OCI-LY3 (cell line): ENCODE data around the gene EPHB1.

Experiments
- H2AFZ ChIP-seq: fragments of 200-600, 300-600 bp; shearing (Covaris generic); 2 replicates; pipeline ENCODE4 v1.6.0; 2014; ENCODE audit warnings: antibody characterized with exemption, low read depth, low read length
- H3K27ac ChIP-seq: fragments of 200-600, 300-600 bp; sonication (generic); 2 replicates; pipeline ENCODE4 v1.5.1; 2014; ENCODE audit warnings: mild to moderate bottlenecking, low read length, moderate library complexity, mixed read lengths
- H3K27me3 ChIP-seq: fragments of 200-600, 300-600 bp; sonication (generic); 2 replicates; pipeline ENCODE4 v1.6.1; 2014; ENCODE audit warnings: low read depth, low read length, mixed read lengths
- H3K36me3 ChIP-seq: fragments of 200-600, 300-600 bp; sonication (generic); replicated peaks from 2 replicates; pipeline ENCODE3; 2014; ENCODE audit warnings: low read depth, low read length, mixed read lengths
- H3K4me1 ChIP-seq: fragments of 300-600, 200-600 bp; sonication (generic); 2 replicates; pipeline ENCODE4 v1.6.1; 2014; ENCODE audit warnings: low read length, mixed read lengths
- H3K4me2 ChIP-seq: fragments of 200-600, 300-600 bp; sonication (generic); 2 replicates; pipeline ENCODE4 v1.6.1; 2014; ENCODE audit warnings: low read length, mixed read lengths
- H3K4me3 ChIP-seq: fragments of 300-600, 200-600 bp; sonication (generic); 2 replicates; pipeline ENCODE4 v1.5.1; 2014; ENCODE audit warnings: antibody characterized with exemption, mild to moderate bottlenecking, low read length, moderate library complexity
- H3K79me2 ChIP-seq: fragments of 300-600, 200-600 bp; shearing (Covaris generic); 2 replicates; pipeline ENCODE4 v1.6.1; 2014; ENCODE audit warnings: mild to moderate bottlenecking, low read length, mixed read lengths
- H3K9ac ChIP-seq: fragments of 300-600, 200-600 bp; shearing (Covaris generic); 2 replicates; pipeline ENCODE4 v1.6.0; 2014; ENCODE audit warnings: mild to moderate bottlenecking, low read length, moderate library complexity
- H3K9me3 ChIP-seq: fragments of 200-600, 300-600 bp; shearing (Covaris generic); 2 replicates; pipeline ENCODE4 v1.6.1; 2014; ENCODE audit warnings: low read length, mixed read lengths; ENCODE audit not compliant: insufficient read depth
- H4K20me1 ChIP-seq: fragments of 200-600, 300-600 bp; sonication (generic); 2 replicates; pipeline ENCODE4 v1.6.1; 2016; ENCODE audit warnings: low read length, mixed read lengths; ENCODE audit not compliant: insufficient read depth
- EZH2phosphoT487 ChIP-seq: fragments of 200-600 bp; shearing (Covaris generic); IDR thresholded peaks from 2 replicates; pipeline ENCODE4 v1.6.1; 2018; ENCODE audit warnings: antibody characterized with exemption, mixed run types, low read depth
- TF ChIP-seq, protein P1 (sequence below): fragments of 200-600, 300-600 bp; sonication (generic); IDR thresholded peaks from 2 replicates; pipeline ENCODE4 v1.5.1; 2014; ENCODE audit warnings: antibody characterized with exemption, low read length, low read depth

Gene EPHB1

DNA sequence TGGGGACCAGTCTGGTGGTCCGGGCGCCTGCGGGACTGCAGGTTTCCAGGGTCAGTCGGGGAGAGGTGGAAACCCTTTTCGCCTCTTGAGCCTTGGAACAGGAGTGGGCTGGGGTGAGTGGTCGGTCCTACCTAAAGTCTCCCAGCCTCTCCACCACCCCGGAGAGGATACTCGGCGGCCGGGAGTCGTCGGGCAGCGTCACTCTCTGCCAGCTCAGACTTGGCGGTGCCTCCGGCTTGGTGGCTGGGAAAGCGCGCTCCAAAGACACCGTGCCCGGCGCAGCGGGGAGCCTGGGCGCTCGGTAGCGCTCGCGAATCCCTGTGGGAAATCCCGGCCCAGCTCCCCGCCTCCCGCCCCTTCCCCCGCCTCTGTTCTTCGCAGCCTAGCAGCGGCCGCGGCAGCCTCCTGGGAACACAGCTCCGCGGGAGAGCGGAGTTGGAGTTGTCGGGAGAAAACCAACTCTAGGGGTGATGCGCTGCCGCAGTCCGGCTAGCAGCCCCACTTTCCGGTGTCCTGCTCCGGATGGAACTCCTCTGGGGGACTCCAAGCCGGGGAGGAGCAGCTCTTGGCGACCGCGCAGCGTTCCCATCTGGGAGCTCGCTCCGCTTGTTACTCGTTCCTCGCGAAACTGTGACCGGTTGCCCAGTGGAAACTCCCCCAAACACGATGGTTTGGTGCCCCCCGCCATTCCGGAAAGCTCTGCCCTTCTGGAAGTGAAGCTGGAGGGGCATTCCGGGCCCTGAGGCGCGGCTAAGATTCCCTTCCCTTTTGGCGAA is 1.4 kb downstream of the EPHB1 start:
- Histone ChIP-seq H3K27me3 (0 out of 2 replicates have a peak, but pooled peaks cover 5% of the 10 kb centered on the region), H2AFZ (no peak overlapping the region), H3K4me2 (peak overlapping the region; percentile 96), H3K4me1 (peaks cover 55% of the 10 kb centered on the region), H3K36me3 (peaks cover 54% of the 10 kb centered on the region), H3K79me2 (peaks cover 74% of the 10 kb centered on the region), H3K4me3 (peak overlapping the region; percentile 90), H3K27ac (peak overlapping the region; percentile 98), H3K9me3 (peaks cover 8% of the 10 kb centered on the region), H4K20me1 (peaks cover 33% of the 10 kb centered on the region), H3K9ac (peak overlapping the region; percentile 97)
- no peak for TF ChIP-seq EZH2phosphoT487
- TF ChIP-seq, protein P1, sequence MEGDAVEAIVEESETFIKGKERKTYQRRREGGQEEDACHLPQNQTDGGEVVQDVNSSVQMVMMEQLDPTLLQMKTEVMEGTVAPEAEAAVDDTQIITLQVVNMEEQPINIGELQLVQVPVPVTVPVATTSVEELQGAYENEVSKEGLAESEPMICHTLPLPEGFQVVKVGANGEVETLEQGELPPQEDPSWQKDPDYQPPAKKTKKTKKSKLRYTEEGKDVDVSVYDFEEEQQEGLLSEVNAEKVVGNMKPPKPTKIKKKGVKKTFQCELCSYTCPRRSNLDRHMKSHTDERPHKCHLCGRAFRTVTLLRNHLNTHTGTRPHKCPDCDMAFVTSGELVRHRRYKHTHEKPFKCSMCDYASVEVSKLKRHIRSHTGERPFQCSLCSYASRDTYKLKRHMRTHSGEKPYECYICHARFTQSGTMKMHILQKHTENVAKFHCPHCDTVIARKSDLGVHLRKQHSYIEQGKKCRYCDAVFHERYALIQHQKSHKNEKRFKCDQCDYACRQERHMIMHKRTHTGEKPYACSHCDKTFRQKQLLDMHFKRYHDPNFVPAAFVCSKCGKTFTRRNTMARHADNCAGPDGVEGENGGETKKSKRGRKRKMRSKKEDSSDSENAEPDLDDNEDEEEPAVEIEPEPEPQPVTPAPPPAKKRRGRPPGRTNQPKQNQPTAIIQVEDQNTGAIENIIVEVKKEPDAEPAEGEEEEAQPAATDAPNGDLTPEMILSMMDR = no peak

DNA sequence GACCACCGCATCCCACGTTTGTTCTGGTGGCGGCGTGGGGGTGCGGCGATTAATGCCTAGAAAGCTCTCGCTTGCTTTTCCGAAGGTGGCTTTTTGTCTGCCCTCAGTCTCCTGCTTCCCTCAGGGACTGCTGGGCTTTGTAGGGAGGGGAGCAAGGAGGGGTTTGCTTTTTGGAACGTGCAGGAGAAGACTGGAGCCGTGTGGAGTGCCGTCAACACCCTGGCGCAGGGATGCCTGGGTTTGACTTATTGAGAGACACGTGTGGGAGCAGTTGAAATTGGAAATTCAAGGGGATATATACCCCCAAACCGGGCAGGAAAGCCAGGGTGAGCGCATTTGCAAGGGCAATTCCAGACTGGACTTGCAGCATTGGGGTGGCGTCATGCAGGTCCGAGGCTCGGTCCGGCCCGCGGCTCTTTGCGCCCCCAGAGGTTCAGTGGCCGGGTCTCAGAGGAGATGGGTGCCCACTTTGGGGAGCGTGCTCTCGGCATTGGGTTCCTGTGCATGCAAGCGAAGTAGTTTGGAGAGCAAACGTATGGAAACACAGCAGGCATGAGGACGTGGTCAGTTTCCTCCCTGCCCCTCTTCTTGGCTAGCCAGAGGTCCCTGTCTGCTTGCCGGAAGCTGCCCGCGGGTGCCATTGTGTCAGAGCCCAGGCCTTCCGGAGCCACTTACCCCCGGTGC is 2.1 kb downstream of the EPHB1 start:
- Histone ChIP-seq H3K9ac (peak overlapping the region; percentile 97), H4K20me1 (peaks cover 39% of the 10 kb centered on the region), H3K27me3 (0 out of 2 replicates have a peak, but pooled peaks cover 5% of the 10 kb centered on the region), H3K4me3 (peak overlapping the region; percentile 90), H3K27ac (peak overlapping the region; percentile 98), H3K4me1 (peaks cover 55% of the 10 kb centered on the region), H3K9me3 (peaks cover 1% of the 10 kb centered on the region; the same call in 1 of the 2 replicates), H3K4me2 (peak overlapping the region; percentile 96), H3K79me2 (peaks cover 81% of the 10 kb centered on the region), H2AFZ (no peak overlapping the region), H3K36me3 (peaks cover 51% of the 10 kb centered on the region)
- TF ChIP-seq EZH2phosphoT487 = no peak
- TF ChIP-seq, protein P1 = 0 out of 2 replicates have a peak, but pooled peaks have one; percentile 10

DNA sequence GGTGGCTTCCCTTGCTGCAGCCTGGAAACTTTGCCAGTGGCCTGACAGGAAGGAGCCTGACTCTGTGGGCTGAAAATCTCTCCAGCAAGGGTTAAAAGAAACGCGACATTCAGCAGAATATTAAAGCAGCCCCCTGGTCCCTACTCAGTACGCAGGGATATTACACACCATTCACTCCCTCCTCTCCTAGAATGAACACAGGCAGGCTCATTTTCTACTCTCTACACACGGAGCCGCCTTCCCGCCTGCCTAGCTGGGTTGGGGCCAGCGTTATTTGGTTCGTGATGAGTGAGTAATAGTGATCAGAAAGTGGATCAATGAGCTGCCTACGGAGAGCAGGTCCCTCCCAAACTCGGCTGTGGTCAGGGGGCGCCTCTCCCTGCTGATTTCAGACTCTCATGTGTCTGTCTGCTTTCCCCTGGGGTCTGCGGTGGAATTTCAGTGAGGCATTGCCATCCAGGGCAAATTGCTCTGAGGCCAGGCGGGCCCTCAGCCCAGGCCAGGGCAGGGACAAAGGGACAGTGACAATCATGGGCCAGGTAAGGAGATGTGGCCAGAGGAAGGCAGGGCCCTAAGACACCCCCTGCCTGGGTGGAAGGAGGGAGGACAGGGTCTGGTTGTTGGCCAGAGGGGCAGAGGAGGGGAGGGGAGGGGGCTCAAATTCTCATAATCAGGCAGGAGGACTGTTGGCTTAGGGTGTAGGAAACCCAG is 2.8 kb downstream of the EPHB1 start:
- Histone ChIP-seq H3K4me2 (peak overlapping the region; percentile 96), H3K4me1 (peaks cover 55% of the 10 kb centered on the region), H3K9ac (peak overlapping the region; percentile 97), H3K36me3 (peaks cover 48% of the 10 kb centered on the region), H3K27me3 (0 out of 2 replicates have a peak, but pooled peaks cover 5% of the 10 kb centered on the region), H3K9me3 (no peaks in the 10 kb centered on the region), H2AFZ (no peak overlapping the region), H4K20me1 (peaks cover 45% of the 10 kb centered on the region), H3K79me2 (peaks cover 88% of the 10 kb centered on the region), H3K4me3 (peak overlapping the region; percentile 90), H3K27ac (peak overlapping the region; percentile 98)
- TF ChIP-seq EZH2phosphoT487 = no peak
- TF ChIP-seq, protein P1 = no peak
